Muscle of back (tissue), 11 donors: ENCODE measurements around the gene RGS6. TPM values are rescaled to one million over a fixed set of nuclear protein-coding genes. Genes with fewer than 3 reads are reported as not detected.

ENCODE experiments used
- DNase-seq, 3 donors: peaks; one replicate each; pipeline versions ENCODE4 v3.0.0 to v3.0.0-alpha.2; 2013
- polyA plus RNA-seq, 10 donors: library from polyadenylated mRNA; unstranded; fragments of 120-200 nt; gene quantifications; one replicate each; pipeline ENCODE4 v1.2.1, GENCODE V29; 2013; ENCODE audit not compliant: insufficient read length in 10 of 10

The RGS6 gene
- polyA plus RNA-seq, 10 donors, result 4.8 to 7.8 (median 5.8) TPM

- DNase-seq, result no peak
These were observed 223.3 kb downstream of the RGS6 start for GRCh38 chr14:72155379-72155993.

- DNase-seq, result no peak
These were observed 232.4 kb downstream of the RGS6 start for GRCh38 chr14:72164420-72165228.

- no peak for DNase-seq
These were observed 233.0 kb downstream of the RGS6 start for GRCh38 chr14:72165229-72165698.

- no peak for DNase-seq
These were observed 237.3 kb downstream of the RGS6 start for GRCh38 chr14:72169521-72169920.

GRCh38 chr14:72172049-72172448 is 239.8 kb downstream of the RGS6 start:
- no peak for DNase-seq

GRCh38 chr14:72172597-72172996 is 240.4 kb downstream of the RGS6 start:
- DNase-seq, result no peak

- DNase-seq, result no peak
These were observed 240.9 kb downstream of the RGS6 start for GRCh38 chr14:72173038-72173720.

- DNase-seq, result no peak
These were observed 245.0 kb downstream of the RGS6 start for GRCh38 chr14:72177251-72177650.

GRCh38 chr14:72178517-72178916 is 246.3 kb downstream of the RGS6 start:
- no peak for DNase-seq

GRCh38 chr14:72182708-72183432 is 250.6 kb downstream of the RGS6 start:
- peak in 2 of 3 donors; percentile 16 to 35 for DNase-seq

- DNase-seq, result no peak
These were observed 251.4 kb downstream of the RGS6 start for GRCh38 chr14:72183631-72184030.

- DNase-seq, result peak; percentile 38 to 70 (median 61)
These were observed 254.3 kb downstream of the RGS6 start for GRCh38 chr14:72186523-72186922.

GRCh38 chr14:72196237-72197015 is 264.2 kb downstream of the RGS6 start:
- DNase-seq, result peak in 2 of 3 donors; percentile 16 to 29

- no peak for DNase-seq
These were observed 269.4 kb downstream of the RGS6 start for GRCh38 chr14:72201645-72202044.

GRCh38 chr14:72213424-72213823 is 281.2 kb downstream of the RGS6 start:
- DNase-seq, result no peak

GRCh38 chr14:72215080-72215479 is 282.9 kb downstream of the RGS6 start:
- no peak for DNase-seq

GRCh38 chr14:72217135-72217534 is 284.9 kb downstream of the RGS6 start:
- no peak for DNase-seq

GRCh38 chr14:72222046-72222445 is 289.8 kb downstream of the RGS6 start:
- no peak for DNase-seq

- DNase-seq, result no peak
These were observed 304.4 kb downstream of the RGS6 start for GRCh38 chr14:72236629-72237028.

GRCh38 chr14:72237722-72238666 is 305.8 kb downstream of the RGS6 start:
- DNase-seq, result no peak
